GM21723 (cell line): ENCODE data around the gene HNRNPA2B1.
A peak's percentile ranks its signal among the peaks of the same experiment; 100 is the strongest.
"Not testable (repeated sequence)": the region's sequence is repeated elsewhere in the genome, so short reads cannot be mapped to it uniquely, and the experiment has no call there.

ENCODE experiments used
- ATAC-seq: cut with Tn5 transposase; IDR thresholded peaks from one replicate; pipeline ENCODE4 v1.9.1; 2021; ENCODE audit warnings: mild to moderate bottlenecking, moderate library complexity; ENCODE audit not compliant: unreplicated experiment

The HNRNPA2B1 gene

DNA sequence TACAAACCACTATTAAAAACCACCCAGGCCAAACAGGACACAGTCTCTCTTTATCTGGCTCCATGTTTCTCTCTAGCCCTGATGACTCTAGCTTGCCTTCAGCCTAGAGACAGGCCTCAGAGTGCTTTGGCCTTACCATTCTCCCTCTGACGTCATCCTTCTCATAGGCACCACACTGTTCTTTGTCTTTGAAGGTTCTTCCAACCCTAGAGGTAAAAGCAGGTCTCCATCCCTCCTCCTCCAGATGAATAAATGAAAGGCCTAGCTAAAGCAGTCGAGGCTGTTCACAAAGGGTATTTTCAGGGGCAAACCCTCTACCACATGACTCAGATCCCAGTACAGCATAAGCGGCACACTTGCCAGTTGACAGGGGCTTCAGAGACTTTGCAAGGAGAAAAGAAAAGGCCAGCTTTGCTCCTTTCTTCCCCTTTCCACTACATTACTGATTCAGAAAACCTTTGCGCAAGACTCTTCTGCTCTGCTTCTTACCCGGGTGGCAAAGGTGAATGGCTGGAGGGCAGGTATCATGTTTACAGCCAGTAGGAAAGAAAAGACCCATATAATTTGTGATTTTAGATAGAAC is 33.8 kb downstream of the HNRNPA2B1 start:
- peak; percentile 43 for ATAC-seq

DNA sequence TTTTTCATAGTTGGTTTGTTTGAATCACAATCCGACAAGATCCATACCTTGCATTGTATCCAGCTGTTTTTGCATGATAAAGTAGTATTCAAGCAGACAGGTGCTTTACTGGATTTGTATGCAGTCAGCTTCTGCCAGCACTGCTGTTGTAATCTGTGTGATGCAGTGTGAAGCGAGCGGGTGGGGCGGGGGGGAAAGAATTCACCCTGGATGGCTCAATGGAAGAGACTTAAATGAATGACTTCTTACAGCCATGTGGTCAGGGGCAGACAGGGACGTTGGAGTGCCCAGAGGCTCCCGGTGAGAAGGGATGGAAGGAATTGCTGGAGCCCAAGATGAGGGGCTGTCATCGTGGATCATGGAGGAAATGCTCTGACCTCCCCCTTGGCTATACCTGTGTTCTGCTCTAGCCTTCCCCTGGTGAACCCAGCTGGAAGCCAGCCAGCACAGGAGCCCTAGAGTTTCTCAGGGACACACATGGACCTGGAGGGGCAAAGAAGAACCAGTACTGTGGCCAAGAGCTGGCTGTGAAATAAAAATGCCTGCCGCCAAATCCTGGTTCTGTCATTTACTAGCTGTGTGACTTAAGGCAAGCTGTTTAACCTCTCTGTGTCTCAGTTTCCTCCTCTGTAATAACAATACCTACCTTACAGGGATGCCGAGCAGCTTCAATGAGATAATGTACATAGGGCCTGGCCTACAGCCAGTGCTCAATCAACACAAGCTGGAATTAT is 34.4 kb downstream of the HNRNPA2B1 start:
- ATAC-seq = no peak

DNA sequence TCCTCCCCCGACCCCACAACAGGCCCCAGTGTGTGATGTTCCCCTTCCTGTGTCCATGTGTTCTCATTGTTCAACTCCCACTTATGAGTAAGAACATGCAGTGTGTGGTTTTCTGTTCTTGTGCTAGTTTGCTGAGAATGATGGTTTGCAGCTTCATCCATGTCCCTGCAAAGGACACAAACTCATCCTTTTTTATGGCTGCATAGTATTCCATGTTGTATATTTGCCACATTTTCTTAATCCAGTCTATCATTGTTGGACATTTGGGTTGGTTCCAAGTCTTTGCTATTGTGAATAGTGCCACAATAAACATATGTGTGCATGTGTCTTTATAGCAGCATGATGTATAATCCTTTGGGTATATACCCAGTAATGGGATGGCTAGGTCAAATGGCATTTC is 36.7 kb downstream of the HNRNPA2B1 start:
- ATAC-seq = not testable (repeated sequence)

DNA sequence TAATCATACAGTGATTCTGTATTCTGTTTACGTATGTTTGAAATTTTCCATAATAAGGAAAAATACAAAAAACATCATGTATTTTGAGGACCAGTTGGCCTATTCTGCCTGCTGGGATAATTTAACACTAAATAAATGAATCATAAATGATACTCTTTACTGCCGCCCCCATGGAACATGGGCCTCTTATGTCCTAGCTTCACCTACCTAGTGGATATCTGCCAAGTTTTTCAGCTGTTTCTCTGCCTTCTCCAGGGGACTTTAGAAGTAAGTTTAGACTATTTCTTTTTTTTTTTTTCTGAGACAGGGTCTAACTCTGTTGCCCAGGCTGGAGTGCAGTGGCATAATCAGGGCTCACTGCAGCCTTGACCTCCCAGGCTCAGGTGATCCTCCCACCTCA is 38.1 kb downstream of the HNRNPA2B1 start:
- no peak for ATAC-seq

DNA sequence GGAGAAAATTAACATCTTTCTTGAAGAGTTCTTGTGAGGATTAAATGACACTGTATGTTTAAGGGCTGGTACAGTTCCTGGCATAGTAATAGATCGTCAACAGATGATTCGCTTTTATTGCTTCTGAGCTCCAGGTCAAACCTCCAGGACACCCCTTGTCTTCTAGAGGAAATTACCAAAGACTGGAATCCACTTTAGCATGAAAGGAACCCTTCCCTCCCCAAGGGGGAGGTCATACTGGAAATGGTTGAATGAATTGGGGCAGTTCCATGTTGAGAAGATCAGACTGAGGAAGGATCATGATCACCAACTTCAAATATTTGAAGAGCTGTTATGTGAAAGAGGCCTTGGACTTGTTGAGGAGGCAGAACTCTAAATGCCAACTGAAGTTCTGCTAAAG is 39.6 kb downstream of the HNRNPA2B1 start:
- no peak for ATAC-seq

DNA sequence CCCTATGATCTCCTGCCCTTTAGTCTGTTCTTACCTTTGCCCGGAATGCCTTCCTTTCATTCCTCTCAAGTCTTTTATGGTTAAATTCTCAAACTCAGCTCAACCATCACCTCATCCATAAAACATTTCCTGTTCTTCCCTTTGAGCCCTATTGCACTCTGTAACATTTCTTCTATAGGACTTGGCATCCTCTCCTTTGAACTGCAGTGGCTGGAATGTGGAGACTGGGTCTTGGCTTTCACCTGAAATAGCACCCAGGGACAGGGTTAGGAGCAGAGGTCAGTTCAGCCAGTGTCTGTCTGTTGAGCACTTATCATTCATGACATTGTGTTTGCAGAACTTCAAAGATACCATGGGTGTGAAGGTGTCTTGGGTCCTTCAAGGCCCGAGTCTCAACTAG is 41.3 kb downstream of the HNRNPA2B1 start:
- ATAC-seq = no peak

DNA sequence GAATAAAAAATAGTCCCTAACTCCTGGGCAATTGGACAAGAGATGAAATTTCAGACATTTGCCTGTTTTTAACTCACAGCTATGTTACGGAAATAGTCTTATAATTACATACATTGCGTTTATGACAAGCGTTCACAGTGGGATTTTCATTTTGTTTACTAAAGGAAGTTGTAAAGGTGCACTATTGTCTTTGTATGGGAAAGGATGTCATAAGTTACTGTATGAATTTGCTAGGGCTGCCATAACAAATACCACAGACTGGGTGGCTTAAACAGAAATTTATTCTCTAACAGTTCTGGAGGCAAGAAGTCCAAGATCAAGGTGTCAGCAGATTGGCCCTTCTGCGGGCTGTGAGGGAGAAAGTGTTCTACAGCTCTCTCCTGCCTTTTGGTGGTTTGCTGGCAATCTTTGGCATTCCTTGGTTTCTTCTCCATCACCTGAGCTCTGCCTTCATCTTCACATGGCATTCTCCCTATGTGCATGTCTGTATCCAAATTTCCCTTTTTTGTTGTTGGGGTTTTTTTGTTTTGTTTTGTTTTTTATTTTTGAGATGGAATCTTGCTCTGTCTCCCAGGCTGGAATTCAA is 42.9 kb downstream of the HNRNPA2B1 start:
- ATAC-seq = no peak

DNA sequence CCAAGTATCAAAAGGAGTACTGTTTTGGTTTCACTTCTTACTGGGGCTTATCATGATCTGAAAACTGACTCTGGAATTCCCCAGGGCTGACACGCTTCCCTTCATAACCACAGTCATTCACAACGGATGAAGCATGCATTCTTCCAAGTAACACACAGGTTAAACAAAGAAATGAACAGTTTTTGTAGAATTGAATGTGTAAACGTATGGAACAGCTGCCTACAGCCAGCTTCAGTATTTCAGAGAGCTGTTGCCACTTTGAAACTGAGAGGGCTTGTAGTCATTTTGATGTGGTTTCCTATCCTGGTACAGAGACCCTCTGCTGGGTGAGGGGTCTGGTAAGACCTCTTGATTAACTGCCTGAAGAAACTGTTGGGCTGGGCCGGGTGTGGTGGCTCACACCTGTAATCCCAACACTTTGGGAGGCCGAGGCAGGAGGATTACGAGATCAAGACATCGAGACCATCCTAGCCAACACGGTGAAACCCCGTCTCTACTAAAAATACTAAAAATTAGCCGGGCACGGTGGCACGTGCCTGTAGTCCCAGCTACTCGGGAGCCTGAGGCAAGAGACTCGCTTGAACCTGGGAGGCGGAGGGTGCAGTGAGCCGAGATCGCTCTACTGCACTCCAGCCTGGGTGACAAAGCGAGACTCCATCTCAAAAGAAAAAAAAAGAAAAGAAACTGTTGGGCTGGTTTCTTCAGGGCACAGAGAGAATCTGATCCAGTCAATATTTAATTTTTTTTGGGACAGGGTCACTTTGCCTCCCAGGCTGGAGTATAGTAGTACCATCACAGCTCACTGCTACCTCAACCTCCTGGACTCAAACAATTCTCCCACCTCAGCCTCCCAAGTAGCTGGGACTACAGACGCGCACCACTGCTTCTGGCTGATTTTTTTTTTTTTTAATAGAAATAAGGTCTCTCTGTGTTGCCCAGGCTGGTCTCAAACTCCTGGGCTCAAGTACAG is 43.8 kb downstream of the HNRNPA2B1 start:
- ATAC-seq = peak; percentile 43

DNA sequence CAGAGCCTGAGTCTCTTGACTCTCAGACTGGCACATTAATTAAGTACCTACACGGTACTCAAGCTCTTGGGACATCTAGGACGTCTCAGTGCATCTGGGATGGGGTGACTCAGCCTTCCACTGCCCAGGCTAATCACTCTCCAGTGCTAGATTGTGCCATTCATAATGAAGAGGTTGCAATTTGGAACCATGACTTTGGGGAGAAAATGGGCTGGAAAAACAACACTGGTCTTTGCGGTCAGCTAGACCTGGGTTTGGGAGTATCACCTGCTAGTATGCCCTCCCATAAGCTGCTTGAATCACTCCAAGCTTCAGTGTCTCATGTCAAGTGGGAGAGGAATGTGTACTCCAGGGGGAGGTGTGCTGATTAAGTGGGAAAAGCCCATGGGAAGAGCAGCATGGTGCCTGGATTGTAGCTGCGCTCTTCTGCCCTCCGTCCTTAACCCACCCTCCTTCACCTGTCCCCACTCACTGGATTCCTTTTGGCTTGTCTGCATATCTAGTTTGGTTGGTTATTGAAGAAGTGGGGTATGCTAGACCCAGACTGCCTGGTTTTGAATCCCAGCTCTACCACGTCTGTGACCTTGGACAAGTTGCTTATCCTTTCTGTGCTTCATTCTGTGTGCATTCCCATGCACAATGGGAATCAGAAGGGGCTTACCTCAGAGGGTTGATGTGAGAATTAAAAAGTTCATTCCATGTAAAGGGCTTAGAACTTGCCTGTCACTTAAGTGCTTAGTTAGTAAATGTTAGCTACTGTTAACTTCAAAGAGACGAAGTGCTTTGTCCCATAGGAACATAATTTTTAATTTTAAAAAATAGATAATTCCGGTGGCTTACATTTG is 44.8 kb downstream of the HNRNPA2B1 start:
- ATAC-seq = no peak

DNA sequence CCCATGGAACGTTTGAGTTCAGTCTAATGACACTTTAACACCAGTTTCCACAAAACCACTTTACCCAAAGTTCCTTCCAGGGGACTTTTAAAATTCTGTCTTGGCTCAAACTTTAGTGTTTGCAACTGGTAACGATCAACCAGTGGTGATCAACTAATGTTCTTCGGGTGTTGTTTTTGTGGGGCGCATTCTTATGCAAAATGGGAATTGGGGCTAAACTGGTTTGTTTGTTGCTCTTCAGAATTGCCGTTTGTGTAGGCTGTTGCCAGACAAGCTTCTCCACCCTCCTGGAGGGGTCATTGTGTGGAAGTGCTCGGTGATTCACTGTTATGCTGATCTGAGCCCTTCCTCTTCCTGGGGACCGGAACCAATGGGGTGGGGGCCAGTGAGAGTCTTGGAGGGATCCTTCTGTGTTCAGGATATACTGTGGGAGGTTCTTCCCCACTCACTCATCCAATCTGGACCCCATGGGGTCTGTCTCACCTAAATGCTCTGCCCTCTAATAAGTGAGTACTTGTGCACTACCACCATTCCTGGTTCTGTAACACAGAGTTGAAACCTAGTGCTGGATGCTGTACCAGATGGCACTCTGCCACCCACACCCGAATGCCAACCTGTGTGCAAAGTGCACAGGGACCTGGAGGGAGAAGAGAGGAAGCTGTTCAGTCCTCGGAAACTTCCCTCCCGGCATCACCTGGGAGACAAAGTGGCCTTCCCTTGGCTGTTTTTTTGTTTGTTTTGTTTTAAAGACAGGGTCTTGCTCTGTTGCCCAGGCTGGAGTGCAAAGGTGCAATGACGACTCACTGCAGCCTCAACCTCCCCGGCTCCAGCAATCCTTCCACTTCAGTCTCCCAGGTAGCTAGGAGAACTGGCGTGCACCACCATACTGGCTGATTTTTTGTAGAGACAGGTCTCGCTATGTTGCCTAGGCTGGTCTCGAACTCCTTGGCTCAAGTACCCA is 46.4 kb downstream of the HNRNPA2B1 start:
- no peak for ATAC-seq

DNA sequence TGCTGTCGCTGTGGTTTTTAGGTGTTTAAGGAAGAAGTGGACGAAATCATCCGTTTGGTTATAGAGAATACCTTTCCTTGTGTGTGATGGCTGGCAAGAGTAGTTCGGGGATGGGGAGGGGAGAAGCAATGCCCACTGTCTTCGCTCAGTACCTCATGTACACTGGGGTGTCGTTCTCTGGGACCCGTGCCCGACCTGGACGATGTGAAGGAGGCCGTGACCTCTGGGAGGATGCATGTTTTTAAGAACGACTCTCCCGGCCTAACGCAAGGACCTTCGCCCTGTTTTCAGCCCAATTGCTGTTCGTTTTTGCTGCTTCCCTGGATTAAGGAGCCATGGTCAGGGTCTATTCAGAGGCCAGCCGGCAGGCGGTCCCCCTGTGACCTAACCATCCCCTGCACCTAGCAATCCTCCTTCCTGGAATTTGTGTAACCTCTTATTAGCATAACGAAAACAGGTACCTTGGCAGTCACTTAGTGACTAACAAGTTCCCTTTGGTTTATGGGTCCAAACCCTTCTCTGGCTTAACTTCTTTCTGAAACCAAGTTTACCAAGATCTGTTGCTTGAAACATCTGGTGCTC is 47.2 kb downstream of the HNRNPA2B1 start:
- no peak for ATAC-seq

DNA sequence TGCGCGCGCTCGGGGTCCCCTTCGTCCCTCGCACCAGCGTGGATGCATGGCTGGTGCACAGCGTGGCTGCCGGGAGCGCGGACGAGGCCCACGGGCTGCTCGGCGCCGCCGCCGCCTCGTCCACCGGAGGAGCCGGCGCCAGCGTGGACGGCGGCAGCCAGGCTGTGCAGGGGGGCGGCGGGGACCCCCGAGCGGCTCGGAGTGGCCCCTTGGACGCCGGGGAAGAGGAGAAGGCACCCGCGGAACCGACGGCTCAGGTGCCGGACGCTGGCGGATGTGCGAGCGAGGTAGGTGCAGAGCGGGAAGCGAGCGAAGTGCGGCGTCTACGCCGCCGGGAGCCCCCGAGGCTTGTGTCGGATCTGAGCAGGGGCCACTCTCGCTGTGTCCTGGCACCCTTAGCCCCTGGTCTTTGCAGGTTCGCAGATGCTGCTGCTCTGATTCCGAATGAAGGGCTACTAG is 47.7 kb downstream of the HNRNPA2B1 start:
- peak; percentile 27 for ATAC-seq

DNA sequence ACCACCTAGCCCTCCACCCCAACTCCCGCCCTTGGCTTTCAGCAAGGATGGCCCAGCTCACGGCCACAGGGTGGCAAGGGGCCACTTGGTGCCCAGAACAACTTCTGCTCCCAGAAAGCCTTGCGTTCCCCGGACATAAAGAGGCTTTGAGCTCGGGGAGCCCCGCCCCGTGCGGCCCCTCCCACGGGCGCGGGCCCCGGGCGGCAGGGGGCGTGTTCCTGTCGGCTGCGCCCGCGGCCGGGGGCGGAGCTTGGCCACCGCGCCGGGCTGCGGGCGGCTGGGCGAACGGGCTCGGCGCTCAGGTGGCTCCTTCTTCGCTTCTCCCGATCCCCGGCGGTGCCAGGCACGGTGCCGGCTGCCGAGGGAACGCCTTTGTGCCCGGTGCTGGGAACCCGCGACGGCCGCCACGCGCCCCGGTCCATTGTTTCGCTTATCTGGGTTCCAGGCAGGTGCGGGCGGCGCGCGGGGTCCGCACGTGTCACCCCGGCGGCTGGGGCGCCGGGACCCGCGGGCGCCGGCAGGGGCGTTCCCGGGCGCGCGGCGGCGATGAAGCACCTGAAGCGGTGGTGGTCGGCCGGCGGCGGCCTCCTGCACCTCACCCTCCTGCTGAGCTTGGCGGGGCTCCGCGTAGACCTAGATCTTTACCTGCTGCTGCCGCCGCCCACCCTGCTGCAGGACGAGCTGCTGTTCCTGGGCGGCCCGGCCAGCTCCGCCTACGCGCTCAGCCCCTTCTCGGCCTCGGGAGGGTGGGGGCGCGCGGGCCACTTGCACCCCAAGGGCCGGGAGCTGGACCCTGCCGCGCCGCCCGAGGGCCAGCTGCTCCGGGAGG is 48.4 kb downstream of the HNRNPA2B1 start, which contains the start of gene NFE2L3:
TSS of gene NFE2L3 (plus strand) at position 246 of the 829 bp plus-strand sequence. CDS start at position 547, 301 bp downstream.
- peak; percentile 66 for ATAC-seq

DNA sequence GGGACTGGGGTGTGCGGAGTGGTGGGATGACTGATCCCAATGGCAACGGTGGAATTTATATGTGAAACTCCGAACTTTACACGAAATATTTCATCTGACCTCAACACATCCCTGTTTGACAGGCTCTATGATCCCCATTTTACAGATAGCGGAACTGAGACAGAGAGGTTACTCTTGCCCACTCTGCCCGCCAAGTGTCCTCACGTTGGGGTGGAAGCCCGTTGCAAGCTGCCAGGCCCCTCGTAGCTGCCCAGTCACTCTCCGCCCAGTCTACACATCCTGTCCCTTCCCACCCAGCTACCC is 48.9 kb downstream of the HNRNPA2B1 start:
- ATAC-seq = no peak

DNA sequence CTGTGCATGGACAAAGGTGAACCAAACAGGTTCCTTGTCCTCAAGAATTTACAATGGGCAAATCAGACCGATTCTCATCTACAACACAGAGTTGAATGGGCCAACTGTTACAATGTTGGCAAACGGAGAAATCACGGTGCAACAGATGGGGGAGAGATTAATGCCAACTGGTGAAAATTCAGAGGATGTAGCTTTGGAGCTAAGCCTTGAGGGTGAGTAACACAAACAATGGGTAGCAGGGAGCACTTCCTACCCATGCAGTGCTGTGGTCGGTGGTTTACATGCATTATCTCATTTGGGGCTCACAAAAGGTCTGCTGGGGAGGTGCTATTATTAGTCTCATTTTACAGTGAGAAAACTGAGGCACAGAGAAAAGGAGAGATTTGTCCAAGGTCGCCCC is 49.5 kb downstream of the HNRNPA2B1 start:
- no peak for ATAC-seq

DNA sequence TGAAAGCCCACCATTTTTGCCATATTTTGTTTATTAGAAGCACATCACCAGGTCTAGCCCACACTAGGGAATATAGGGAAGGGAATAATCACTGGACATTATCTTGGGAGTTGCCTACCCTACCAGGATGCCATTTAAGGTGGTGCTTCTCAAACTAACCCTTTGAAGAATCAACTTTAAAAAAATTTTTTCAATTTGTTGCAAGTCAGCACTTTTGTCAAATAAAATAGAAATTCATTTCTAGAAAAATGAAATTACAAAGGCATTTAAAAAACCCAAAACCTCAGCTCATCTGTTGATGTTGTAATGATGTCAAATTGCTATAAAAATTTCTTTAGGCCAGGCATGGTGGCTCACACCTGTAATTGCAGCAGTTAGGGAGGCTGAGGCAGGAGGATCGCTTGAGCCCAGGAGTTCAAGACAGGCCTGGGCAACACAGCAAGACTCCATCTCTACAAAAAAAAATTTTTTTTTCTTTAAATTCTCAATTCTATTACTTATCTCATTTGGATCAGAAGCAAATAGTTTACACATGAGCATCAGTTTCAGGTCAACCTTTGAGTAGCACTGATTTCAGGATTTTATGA is 51.1 kb downstream of the HNRNPA2B1 start:
- no peak for ATAC-seq

DNA sequence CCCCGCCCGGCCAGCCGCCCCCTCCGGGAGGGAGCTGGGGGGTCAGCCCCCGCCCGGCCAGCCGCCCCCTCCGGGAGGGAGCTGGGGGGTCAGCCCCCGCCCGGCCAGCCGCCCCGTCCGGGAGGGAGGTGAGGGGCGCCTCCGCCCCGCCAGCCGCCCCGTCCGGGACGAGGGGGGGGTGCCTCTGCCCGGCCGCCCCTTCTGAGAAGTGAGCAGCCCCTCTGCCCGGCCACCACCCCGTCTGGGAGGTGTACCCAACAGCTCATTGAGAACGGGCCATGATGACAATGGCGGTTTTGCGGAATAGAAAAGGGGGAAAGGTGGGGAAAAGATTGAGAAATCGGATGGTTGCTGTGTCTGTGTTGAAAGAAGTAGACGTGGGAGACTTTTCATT is 52.2 kb downstream of the HNRNPA2B1 start:
- not testable (repeated sequence) for ATAC-seq
